ENCODE data around the gene ENAH. TPM values are rescaled to one million over a fixed set of nuclear protein-coding genes. Genes with fewer than 3 reads are reported as not detected.

ENAH gene
- polyA plus RNA-seq, 1 of the 3 experiments (the other 2 are of a cell fraction): 48.9 TPM

DNA sequence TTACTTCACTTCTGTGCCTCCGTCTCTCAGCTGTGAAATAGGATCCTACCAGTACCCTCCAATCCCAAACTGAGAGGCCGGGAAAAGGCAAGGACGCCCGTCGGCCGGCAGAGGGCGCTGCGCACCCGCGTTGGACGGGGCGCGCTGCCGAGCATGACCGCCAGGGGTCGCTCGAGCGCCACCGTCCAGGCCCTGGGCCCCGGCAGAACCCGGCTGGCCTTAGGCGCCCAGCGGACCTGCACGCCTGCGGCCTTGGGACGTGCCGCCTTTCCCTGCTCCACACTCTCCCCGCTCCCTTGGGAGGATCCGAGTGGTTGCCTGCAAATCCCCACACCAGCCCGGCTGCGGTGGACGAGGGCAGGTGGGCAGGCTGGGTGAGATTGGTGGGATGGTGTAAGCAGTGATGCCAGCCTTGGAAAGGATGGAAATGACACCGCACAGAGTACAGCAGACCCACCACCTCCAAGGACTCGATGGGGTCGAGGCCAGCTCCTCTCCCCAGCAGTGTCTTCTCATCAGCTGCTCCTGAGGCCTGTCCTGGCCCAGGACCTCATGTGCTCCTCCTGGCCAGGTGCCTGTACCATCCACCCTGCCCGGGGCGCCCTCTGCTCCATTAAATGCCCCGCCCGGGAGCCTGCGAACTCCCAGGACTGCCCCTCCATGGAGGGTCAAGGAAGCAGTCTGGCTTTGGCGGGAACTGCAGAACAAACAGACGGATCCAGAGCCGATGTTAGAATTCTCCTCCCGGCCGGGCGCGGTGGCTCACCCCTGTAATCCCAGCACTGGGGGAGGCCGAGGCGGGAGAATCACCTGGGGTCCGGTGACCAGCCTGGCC is 177.7 kb downstream of the ENAH start (continued):
- TF ChIP-seq, protein P1, sequence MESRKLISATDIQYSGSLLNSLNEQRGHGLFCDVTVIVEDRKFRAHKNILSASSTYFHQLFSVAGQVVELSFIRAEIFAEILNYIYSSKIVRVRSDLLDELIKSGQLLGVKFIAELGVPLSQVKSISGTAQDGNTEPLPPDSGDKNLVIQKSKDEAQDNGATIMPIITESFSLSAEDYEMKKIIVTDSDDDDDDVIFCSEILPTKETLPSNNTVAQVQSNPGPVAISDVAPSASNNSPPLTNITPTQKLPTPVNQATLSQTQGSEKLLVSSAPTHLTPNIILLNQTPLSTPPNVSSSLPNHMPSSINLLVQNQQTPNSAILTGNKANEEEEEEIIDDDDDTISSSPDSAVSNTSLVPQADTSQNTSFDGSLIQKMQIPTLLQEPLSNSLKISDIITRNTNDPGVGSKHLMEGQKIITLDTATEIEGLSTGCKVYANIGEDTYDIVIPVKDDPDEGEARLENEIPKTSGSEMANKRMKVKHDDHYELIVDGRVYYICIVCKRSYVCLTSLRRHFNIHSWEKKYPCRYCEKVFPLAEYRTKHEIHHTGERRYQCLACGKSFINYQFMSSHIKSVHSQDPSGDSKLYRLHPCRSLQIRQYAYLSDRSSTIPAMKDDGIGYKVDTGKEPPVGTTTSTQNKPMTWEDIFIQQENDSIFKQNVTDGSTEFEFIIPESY (IDR thresholded peaks at IDR 0.05; ENCODE audit: borderline replicate concordance, low read depth): no peak
- TF ChIP-seq CHD2 (IDR thresholded peaks at IDR 0.05; ENCODE audit: low read length, partially characterized antibody) (no peak), RCOR1 (IDR thresholded peaks at IDR 0.05; ENCODE audit: low read length) (0 out of 2 replicates have a peak, but pooled peaks have one; percentile 17), GATA2 (CRISPR knock-in tag; IDR thresholded peaks at IDR 0.05) (no peak), FOSL2 (IDR thresholded peaks at IDR 0.05; ENCODE audit: borderline replicate concordance, low read depth) (no peak), EZH2phosphoT487 (IDR thresholded peaks at IDR 0.05; ENCODE audit: borderline replicate concordance, low read depth) (no peak), RXRA (IDR thresholded peaks at IDR 0.05; ENCODE audit: borderline replicate concordance, low read depth) (no peak), TAF1 (IDR thresholded peaks at IDR 0.05; ENCODE audit: borderline replicate concordance, low read depth, low read length) (no peak), YY1 (IDR thresholded peaks at IDR 0.05; ENCODE audit: low read depth) (no peak), EP300 (IDR thresholded peaks at IDR 0.05; ENCODE audit: borderline replicate concordance in 1 of 2, low read depth in 1 of 2, low read length in 1 of 2) (no peak), SMC3 (IDR thresholded peaks at IDR 0.05; ENCODE audit: low read depth, low read length) (peak; percentile 100)
- TF ChIP-seq, protein P2, sequence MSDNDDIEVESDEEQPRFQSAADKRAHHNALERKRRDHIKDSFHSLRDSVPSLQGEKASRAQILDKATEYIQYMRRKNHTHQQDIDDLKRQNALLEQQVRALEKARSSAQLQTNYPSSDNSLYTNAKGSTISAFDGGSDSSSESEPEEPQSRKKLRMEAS (IDR thresholded peaks at IDR 0.05; ENCODE audit: low read depth): no peak

- Histone ChIP-seq H3K9me2 (no peaks in the 10 kb centered on the region), H3K9me3 (no peaks in the 10 kb centered on the region), H3K27me3 (ENCODE audit: insufficient read depth) (no peaks in the 10 kb centered on the region), H3K79me2 (ENCODE audit: insufficient read depth) (no peaks in the 10 kb centered on the region), H3K27ac (ENCODE audit: low read depth in 2 of 2, low read length in 1 of 2) (no peak overlapping the region), H3K4me3 (ENCODE audit: low read depth in 2 of 2, low read length in 1 of 2) (peak overlapping the region in 1 of 2 experiments; percentile 46; a peak in 1 of 4 replicates), H3K9ac (no peak overlapping the region), H3K4me2 (peak overlapping the region; percentile 30; the same call in 1 of the 2 replicates), H2AFZ (ENCODE audit: low read depth) (no peak overlapping the region), H3F3A (replicated peaks; ENCODE audit: insufficient read depth) (no peaks in the 10 kb centered on the region), H3K4me1 (ENCODE audit: control insufficient read depth in 1 of 2, insufficient read depth in 2 of 2, low read depth in 1 of 2, low read length in 1 of 2) (peaks cover 0 to 6% of the 10 kb centered on the region in 2 experiments; a peak in 2 of 4 replicates), H3K36me3 (replicated peaks in 1 of 2; ENCODE audit: control insufficient read depth in 1 of 2, insufficient read depth in 2 of 2, low read length in 1 of 2) (no peaks in the 10 kb centered on the region), H4K20me1 (ENCODE audit: insufficient read depth) (no peaks in the 10 kb centered on the region)
- 39% methylated on average over 13 of the region's 13 CpGs for WGBS (ENCODE audit: low lambda C conversion rate)
- ChIA-PET POLR2A (no interaction called here), CTCF (interaction anchor here (0.5 to 19.4 kb wide), 154 partner anchors 12 to 651 kb away, joined by 3 to 473 read pairs (median 5); partner anchors contain the start of genes ENAH, EPHX1, H3-3A and LEFTY1)
- TF ChIP-seq FOXM1 (IDR thresholded peaks at IDR 0.05; ENCODE audit: low read depth) (no peak), NRF1 (IDR thresholded peaks at IDR 0.05; ENCODE audit: low read depth, low read length) (no peak), GABPA (IDR thresholded peaks at IDR 0.05; ENCODE audit: low read depth) (no peak), YY1 (IDR thresholded peaks at IDR 0.05; ENCODE audit: low read depth) (no peak), IRF3 (IDR thresholded peaks at IDR 0.05; ENCODE audit: low read depth, low read length) (no peak), SMC3 (IDR thresholded peaks at IDR 0.05; ENCODE audit: low read depth, low read length) (no peak), TAF1 (IDR thresholded peaks at IDR 0.05; ENCODE audit: borderline replicate concordance, low read depth, low read length) (no peak), FOSL2 (IDR thresholded peaks at IDR 0.05; ENCODE audit: borderline replicate concordance, low read depth) (no peak)
- TF ChIP-seq, protein P3, sequence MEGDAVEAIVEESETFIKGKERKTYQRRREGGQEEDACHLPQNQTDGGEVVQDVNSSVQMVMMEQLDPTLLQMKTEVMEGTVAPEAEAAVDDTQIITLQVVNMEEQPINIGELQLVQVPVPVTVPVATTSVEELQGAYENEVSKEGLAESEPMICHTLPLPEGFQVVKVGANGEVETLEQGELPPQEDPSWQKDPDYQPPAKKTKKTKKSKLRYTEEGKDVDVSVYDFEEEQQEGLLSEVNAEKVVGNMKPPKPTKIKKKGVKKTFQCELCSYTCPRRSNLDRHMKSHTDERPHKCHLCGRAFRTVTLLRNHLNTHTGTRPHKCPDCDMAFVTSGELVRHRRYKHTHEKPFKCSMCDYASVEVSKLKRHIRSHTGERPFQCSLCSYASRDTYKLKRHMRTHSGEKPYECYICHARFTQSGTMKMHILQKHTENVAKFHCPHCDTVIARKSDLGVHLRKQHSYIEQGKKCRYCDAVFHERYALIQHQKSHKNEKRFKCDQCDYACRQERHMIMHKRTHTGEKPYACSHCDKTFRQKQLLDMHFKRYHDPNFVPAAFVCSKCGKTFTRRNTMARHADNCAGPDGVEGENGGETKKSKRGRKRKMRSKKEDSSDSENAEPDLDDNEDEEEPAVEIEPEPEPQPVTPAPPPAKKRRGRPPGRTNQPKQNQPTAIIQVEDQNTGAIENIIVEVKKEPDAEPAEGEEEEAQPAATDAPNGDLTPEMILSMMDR (IDR thresholded peaks at IDR 0.05): no peak
- DNase-seq: no peak
Measured at GRCh38 chr1:225474439-225474985, 178.4 kb downstream of the ENAH start.
